HEK293 (cell line): ENCODE measurements around the gene RCAN2.

ENCODE experiments used
- CTCF ChIA-PET: fragments of 350-600 bp; formaldehyde crosslinking; extraction: SDS; loops from one replicate; lab custom pipeline; 2021; ENCODE audit warnings: antibody characterized with exemption; lab: Yijun Ruan, JAX
- POLR2A ChIA-PET: fragments of 300-600 bp; formaldehyde crosslinking; extraction: SDS; loops from one replicate; lab custom pipeline; 2020; ENCODE audit warnings: antibody characterized with exemption, inconsistent platforms; lab: Yijun Ruan, JAX
- H3K27ac ChIP-seq: fragments of 200-500 bp; sonication (Bioruptor generic); 2 replicates; pipeline ENCODE4 v1.5.1; 2014; ENCODE audit warnings: low read depth, low read length, control low read depth, inconsistent platforms; ENCODE audit errors: extremely low read depth
- H3K36me3 ChIP-seq, 2 experiments: fragments of 200-500 bp in 1 of 2; sonication (Bioruptor generic) in 1 of 2; 1 replicate in 1 of 2; 2 replicates in 1 of 2; pipeline ENCODE4 v1.5.1; 2014 to 2017; ENCODE audit warnings: inconsistent platforms in 2 of 2, low read length in 2 of 2; ENCODE audit not compliant: control insufficient read depth in 2 of 2, insufficient read depth in 1 of 2
- H3K4me1 ChIP-seq: fragments of 200-500 bp; sonication (Bioruptor generic); 2 replicates; pipeline ENCODE4 v1.5.1; 2014; ENCODE audit warnings: mild to moderate bottlenecking, low read length, inconsistent platforms; ENCODE audit not compliant: control insufficient read depth, insufficient read depth
- H3K4me3 ChIP-seq: 2 replicates; pipeline ENCODE4 v1.5.1; 2011; ENCODE audit warnings: low read depth, mild to moderate bottlenecking, control low read depth, low read length, moderate library complexity
- H3K9me3 ChIP-seq: fragments of 200-500 bp; sonication (Bioruptor generic); 2 replicates; pipeline ENCODE4 v1.5.1; 2014; ENCODE audit warnings: low read depth, low read length, inconsistent platforms; ENCODE audit not compliant: control insufficient read depth, insufficient read depth
- HOXA7 ChIP-seq: sonication (generic); formaldehyde crosslinking; IDR thresholded peaks from 2 replicates; pipeline ENCODE4 v1.8.1; 2022; ENCODE audit warnings: missing genetic modification reagents, borderline replicate concordance
- ZFHX2 ChIP-seq: fragments of 450-650 bp; formaldehyde crosslinking; conservative IDR thresholded peaks from 2 replicates; pipeline ENCODE4 v1.5.1; 2016; ENCODE audit warnings: missing biosample characterization, missing genetic modification characterization
- ZNF10 ChIP-seq: fragments of 450-650 bp; formaldehyde crosslinking; IDR thresholded peaks from 2 replicates; pipeline ENCODE4 v1.5.1; 2017; ENCODE audit warnings: missing biosample characterization, missing genetic modification characterization
- ZNF121 ChIP-seq: fragments of 450-650 bp; formaldehyde crosslinking; IDR thresholded peaks from 2 replicates; pipeline ENCODE4 v1.5.1; 2016; ENCODE audit warnings: missing biosample characterization, missing genetic modification characterization
- ZNF169 ChIP-seq: fragments of 450-650 bp; formaldehyde crosslinking; IDR thresholded peaks from 2 replicates; pipeline ENCODE4 v1.5.1; 2016; ENCODE audit warnings: missing biosample characterization, missing genetic modification characterization
- ZNF175 ChIP-seq: fragments of 450-650 bp; formaldehyde crosslinking; IDR thresholded peaks from 2 replicates; pipeline ENCODE4 v1.5.1; 2016; ENCODE audit warnings: missing biosample characterization, missing genetic modification characterization
- ZNF274 ChIP-seq, 2 experiments: fragments of 200-500 bp in 1 of 2; fragments of 450-650 bp in 1 of 2; sonication (Bioruptor generic) in 1 of 2; formaldehyde crosslinking in 1 of 2; IDR thresholded peaks; 2 replicates each; pipeline versions ENCODE4 v1.5.1 to v1.6.1; 2014 to 2016; ENCODE audit warnings: borderline replicate concordance in 1 of 2, inconsistent platforms in 1 of 2, low read length in 1 of 2, missing biosample characterization in 1 of 2, missing genetic modification characterization in 1 of 2
- ZNF366 ChIP-seq: fragments of 450-650 bp; formaldehyde crosslinking; conservative IDR thresholded peaks from 2 replicates; pipeline ENCODE4 v1.5.1; 2016; ENCODE audit warnings: missing biosample characterization, missing genetic modification characterization
- ZNF48 ChIP-seq: fragments of 450-650 bp; formaldehyde crosslinking; IDR thresholded peaks from 2 replicates; pipeline ENCODE4 v1.5.1; 2016; ENCODE audit warnings: missing biosample characterization, missing genetic modification characterization
- ZNF514 ChIP-seq: fragments of 450-650 bp; formaldehyde crosslinking; IDR thresholded peaks from 2 replicates; pipeline ENCODE4 v1.5.1; 2016; ENCODE audit warnings: missing biosample characterization, missing genetic modification characterization
- ZNF585B ChIP-seq: fragments of 450-650 bp; formaldehyde crosslinking; IDR thresholded peaks from 2 replicates; pipeline ENCODE4 v1.5.1; 2016; ENCODE audit warnings: missing biosample characterization, missing genetic modification characterization
- ZNF670 ChIP-seq: fragments of 450-650 bp; formaldehyde crosslinking; IDR thresholded peaks from 2 replicates; pipeline ENCODE4 v1.5.1; 2016; ENCODE audit warnings: missing biosample characterization, missing genetic modification characterization, low read depth
- TF ChIP-seq, protein P1 (sequence below): fragments of 450-650 bp; formaldehyde crosslinking; IDR thresholded peaks from 2 replicates; pipeline ENCODE4 v1.5.1; 2017; ENCODE audit warnings: missing biosample characterization, missing genetic modification characterization
- TF ChIP-seq, protein P2 (sequence below): fragments of 450-650 bp; formaldehyde crosslinking; conservative IDR thresholded peaks from 2 replicates; pipeline ENCODE4 v1.5.1; 2016; ENCODE audit warnings: low read depth, missing biosample characterization, missing genetic modification characterization
- TF ChIP-seq, protein P3 (sequence below): fragments of 450-650 bp; formaldehyde crosslinking; IDR thresholded peaks from 2 replicates; pipeline ENCODE4 v1.5.1; 2016; ENCODE audit warnings: missing biosample characterization, missing genetic modification characterization
- TF ChIP-seq, protein P4 (sequence below): fragments of 450-650 bp; formaldehyde crosslinking; IDR thresholded peaks from 2 replicates; pipeline ENCODE4 v1.5.1; 2016; ENCODE audit warnings: missing biosample characterization, missing genetic modification characterization

Gene RCAN2

DNA sequence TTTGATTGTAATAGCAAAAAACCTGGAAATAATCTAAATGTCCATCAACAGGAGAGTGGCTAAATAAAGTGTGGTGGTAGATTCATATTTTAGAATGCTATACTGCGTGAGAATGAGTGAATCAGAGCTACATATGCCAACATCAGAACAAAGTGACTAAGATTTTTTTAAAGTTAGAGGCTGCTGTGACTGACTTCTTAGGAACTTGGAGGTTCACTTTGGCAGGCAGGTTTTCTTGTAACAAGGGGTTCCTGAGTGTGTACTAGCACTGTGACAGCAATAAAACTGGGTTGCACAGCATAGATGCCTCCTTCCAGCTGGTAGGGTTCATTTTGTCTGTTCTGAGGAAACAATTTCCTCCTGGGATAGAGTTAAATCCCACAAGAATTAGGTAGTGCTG lies 245.2 kb downstream of the RCAN2 start:
- H3K4me1 ChIP-seq, result no peaks in the 10 kb centered on the region
- ChIA-PET CTCF (interaction anchor here (0.7 kb wide), 1 partner anchor 129 kb away, joined by 3 read pairs; no protein-coding TSS in a partner anchor), POLR2A (no interaction called here)
- no peak overlapping the region for H3K4me3 ChIP-seq
- H3K9me3 ChIP-seq, result no peaks in the 10 kb centered on the region
- no peak for TF ChIP-seq HOXA7 (CRISPR knock-in tag)
- no peak for TF ChIP-seq ZNF169 (tag by site-specific recombination)
- TF ChIP-seq, all 188 proteins: peak for 0
- Histone ChIP-seq H3K36me3 (no peaks in the 10 kb centered on the region), H3K27ac (no peak overlapping the region)

DNA sequence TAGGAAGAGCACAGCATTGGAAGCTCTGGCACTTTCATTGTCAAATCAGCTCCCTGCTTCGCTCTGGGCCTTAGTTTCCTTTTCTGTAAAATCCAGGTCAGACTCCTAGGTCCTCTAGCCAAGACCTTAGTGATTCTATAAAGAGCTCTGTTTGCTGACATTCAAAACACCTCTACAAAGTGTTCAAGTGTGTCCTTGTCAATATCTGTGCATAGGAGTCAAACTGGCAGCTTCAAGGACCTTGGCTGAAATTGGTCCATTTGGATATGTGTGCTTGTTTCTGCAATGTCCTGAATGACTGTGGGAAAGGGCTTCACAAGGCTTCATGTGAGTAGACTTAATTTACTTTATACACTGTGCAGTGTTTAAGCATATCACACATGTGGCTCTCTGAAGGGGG lies 246.6 kb downstream of the RCAN2 start:
- Histone ChIP-seq H3K27ac (no peak overlapping the region), H3K36me3 (no peaks in the 10 kb centered on the region), H3K4me3 (no peak overlapping the region), H3K4me1 (no peaks in the 10 kb centered on the region), H3K9me3 (no peaks in the 10 kb centered on the region)
- POLR2A ChIA-PET, result no interaction called here
- CTCF ChIA-PET, result interaction anchor here (0.5 to 0.9 kb wide), 4 partner anchors 24 to 804 kb away, joined by 3 to 4 read pairs (median 3); no protein-coding TSS in a partner anchor
- TF ChIP-seq ZNF175 (tag by site-specific recombination) (no peak), ZNF585B (no peak), ZNF366 (tag by site-specific recombination) (no peak), ZFHX2 (tag by site-specific recombination) (no peak), ZNF274 (IDR thresholded peaks at IDR 0.05; ENCODE audit: low read length) (no peak), ZNF274 (tag by site-specific recombination; IDR thresholded peaks at IDR 0.05; ENCODE audit: borderline replicate concordance) (no peak), ZNF670 (tag by site-specific recombination) (no peak), ZNF10 (tag by site-specific recombination) (no peak), ZNF121 (tag by site-specific recombination) (no peak), ZNF514 (no peak), ZNF48 (tag by site-specific recombination) (no peak)
- TF ChIP-seq, protein P1, sequence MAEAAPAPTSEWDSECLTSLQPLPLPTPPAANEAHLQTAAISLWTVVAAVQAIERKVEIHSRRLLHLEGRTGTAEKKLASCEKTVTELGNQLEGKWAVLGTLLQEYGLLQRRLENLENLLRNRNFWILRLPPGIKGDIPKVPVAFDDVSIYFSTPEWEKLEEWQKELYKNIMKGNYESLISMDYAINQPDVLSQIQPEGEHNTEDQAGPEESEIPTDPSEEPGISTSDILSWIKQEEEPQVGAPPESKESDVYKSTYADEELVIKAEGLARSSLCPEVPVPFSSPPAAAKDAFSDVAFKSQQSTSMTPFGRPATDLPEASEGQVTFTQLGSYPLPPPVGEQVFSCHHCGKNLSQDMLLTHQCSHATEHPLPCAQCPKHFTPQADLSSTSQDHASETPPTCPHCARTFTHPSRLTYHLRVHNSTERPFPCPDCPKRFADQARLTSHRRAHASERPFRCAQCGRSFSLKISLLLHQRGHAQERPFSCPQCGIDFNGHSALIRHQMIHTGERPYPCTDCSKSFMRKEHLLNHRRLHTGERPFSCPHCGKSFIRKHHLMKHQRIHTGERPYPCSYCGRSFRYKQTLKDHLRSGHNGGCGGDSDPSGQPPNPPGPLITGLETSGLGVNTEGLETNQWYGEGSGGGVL, result no peak
- TF ChIP-seq, protein P2, sequence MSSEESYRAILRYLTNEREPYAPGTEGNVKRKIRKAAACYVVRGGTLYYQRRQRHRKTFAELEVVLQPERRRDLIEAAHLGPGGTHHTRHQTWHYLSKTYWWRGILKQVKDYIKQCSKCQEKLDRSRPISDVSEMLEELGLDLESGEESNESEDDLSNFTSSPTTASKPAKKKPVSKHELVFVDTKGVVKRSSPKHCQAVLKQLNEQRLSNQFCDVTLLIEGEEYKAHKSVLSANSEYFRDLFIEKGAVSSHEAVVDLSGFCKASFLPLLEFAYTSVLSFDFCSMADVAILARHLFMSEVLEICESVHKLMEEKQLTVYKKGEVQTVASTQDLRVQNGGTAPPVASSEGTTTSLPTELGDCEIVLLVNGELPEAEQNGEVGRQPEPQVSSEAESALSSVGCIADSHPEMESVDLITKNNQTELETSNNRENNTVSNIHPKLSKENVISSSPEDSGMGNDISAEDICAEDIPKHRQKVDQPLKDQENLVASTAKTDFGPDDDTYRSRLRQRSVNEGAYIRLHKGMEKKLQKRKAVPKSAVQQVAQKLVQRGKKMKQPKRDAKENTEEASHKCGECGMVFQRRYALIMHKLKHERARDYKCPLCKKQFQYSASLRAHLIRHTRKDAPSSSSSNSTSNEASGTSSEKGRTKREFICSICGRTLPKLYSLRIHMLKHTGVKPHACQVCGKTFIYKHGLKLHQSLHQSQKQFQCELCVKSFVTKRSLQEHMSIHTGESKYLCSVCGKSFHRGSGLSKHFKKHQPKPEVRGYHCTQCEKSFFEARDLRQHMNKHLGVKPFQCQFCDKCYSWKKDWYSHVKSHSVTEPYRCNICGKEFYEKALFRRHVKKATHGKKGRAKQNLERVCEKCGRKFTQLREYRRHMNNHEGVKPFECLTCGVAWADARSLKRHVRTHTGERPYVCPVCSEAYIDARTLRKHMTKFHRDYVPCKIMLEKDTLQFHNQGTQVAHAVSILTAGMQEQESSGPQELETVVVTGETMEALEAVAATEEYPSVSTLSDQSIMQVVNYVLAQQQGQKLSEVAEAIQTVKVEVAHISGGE (tag by site-specific recombination), result no peak
- TF ChIP-seq, protein P3, sequence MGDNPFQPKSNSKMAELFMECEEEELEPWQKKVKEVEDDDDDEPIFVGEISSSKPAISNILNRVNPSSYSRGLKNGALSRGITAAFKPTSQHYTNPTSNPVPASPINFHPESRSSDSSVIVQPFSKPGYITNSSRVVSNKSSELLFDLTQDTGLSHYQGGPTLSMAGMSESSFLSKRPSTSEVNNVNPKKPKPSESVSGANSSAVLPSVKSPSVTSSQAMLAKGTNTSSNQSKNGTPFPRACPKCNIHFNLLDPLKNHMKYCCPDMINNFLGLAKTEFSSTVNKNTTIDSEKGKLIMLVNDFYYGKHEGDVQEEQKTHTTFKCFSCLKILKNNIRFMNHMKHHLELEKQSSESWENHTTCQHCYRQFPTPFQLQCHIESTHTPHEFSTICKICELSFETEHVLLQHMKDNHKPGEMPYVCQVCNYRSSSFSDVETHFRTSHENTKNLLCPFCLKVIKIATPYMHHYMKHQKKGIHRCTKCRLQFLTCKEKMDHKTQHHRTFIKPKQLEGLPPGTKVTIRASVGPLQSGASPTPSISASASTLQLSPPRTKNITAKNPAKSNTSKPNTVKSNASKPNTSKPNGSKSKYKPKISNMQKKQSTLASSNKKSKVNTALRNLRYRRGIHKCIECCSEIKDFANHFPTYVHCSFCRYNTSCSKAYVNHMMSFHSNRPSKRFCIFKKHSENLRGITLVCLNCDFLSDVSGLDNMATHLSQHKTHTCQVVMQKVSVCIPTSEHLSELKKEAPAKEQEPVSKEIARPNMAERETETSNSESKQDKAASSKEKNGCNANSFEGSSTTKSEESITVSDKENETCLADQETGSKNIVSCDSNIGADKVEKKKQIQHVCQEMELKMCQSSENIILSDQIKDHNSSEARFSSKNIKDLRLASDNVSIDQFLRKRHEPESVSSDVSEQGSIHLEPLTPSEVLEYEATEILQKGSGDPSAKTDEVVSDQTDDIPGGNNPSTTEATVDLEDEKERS (tag by site-specific recombination), result no peak
- TF ChIP-seq, protein P4, sequence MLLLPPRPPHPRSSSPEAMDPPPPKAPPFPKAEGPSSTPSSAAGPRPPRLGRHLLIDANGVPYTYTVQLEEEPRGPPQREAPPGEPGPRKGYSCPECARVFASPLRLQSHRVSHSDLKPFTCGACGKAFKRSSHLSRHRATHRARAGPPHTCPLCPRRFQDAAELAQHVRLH (tag by site-specific recombination), result no peak
